Astrocyte (in vitro differentiated cells and primary cell): ENCODE measurements around the gene GINS3.

Experiments used
- CTCF ChIP-seq: IDR thresholded peaks from 2 replicates; pipeline ENCODE4 v1.5.1; 2011; ENCODE audit warnings: low read depth, mild to moderate bottlenecking, inconsistent platforms, low read length, moderate library complexity; ENCODE audit not compliant: insufficient read depth
- EZH2 ChIP-seq: IDR thresholded peaks from 2 replicates; pipeline ENCODE4 v1.6.1; 2012; ENCODE audit warnings: mild to moderate bottlenecking, low read length, inconsistent platforms; ENCODE audit not compliant: insufficient read depth

GRCh38 chr16:58452640-58453039 lies 60.4 kb downstream of the GINS3 start:
- no peak for TF ChIP-seq CTCF
- TF ChIP-seq EZH2, result no peak
